Limb (tissue), 2 donors: ENCODE measurements around the gene FADS6.

Source experiments
- DNase-seq, 2 donors: peaks; one replicate each; pipeline ENCODE4 v3.0.0-alpha.2; 2016; ENCODE audit errors: extremely low spot score in 2 of 2

The FADS6 gene

GRCh38 chr17:74855323-74855722, 38.1 kb downstream of the FADS6 start:
- no peak for DNase-seq

- DNase-seq = no peak
Measured at GRCh38 chr17:74854792-74855191, 38.6 kb downstream of the FADS6 start.

GRCh38 chr17:74853669-74854068, 39.8 kb downstream of the FADS6 start:
- DNase-seq = no peak

- no peak for DNase-seq
Measured at GRCh38 chr17:74853048-74853397, 40.4 kb downstream of the FADS6 start.

GRCh38 chr17:74852237-74853047, 41.0 kb downstream of the FADS6 start:
- DNase-seq = no peak

- no peak for DNase-seq
Measured at GRCh38 chr17:74851612-74852236, 41.7 kb downstream of the FADS6 start.

- DNase-seq = no peak
Measured at GRCh38 chr17:74850914-74851313, 42.5 kb downstream of the FADS6 start.

- DNase-seq = no peak
Measured at GRCh38 chr17:74850310-74850709, 43.1 kb downstream of the FADS6 start.

GRCh38 chr17:74848656-74849399, 44.6 kb downstream of the FADS6 start:
- DNase-seq = no peak

- no peak for DNase-seq
Measured at GRCh38 chr17:74846621-74847020, 46.8 kb downstream of the FADS6 start.

- no peak for DNase-seq
Measured at GRCh38 chr17:74843352-74843627, 50.1 kb downstream of the FADS6 start.

- DNase-seq = peak; percentile 73 to 81
Measured at GRCh38 chr17:74842599-74843351, 50.7 kb downstream of the FADS6 start.

GRCh38 chr17:74842146-74842598, 51.3 kb downstream of the FADS6 start:
- no peak for DNase-seq

- DNase-seq = peak in 1 of 2 donors; percentile 38
Measured at GRCh38 chr17:74840989-74841666, 52.3 kb downstream of the FADS6 start.

GRCh38 chr17:74839990-74840852, 53.2 kb downstream of the FADS6 start:
- DNase-seq = peak in 1 of 2 donors; percentile 61

GRCh38 chr17:74838274-74838673, 55.2 kb downstream of the FADS6 start:
- DNase-seq = no peak

GRCh38 chr17:74836691-74837467, 56.6 kb downstream of the FADS6 start:
- DNase-seq = no peak

GRCh38 chr17:74836191-74836590, 57.2 kb downstream of the FADS6 start:
- DNase-seq = no peak
